H1 (cell line): ENCODE results near the gene ANKFN1. TPM values are rescaled to one million over a fixed set of nuclear protein-coding genes. Genes with fewer than 3 reads are reported as not detected.

Experiments used
- CTCF ChIA-PET: fragments of 300-600 bp; sonication (Branson Sonifier 250); formaldehyde crosslinking; loops from one replicate; lab custom pipeline; 2021; ENCODE audit not compliant: partially characterized antibody; lab: Charles Lee
- POLR2A ChIA-PET: fragments of 300-600 bp; sonication (Branson Sonifier 250); formaldehyde crosslinking; loops from one replicate; lab custom pipeline; 2021; ENCODE audit warnings: inconsistent platforms; ENCODE audit not compliant: partially characterized antibody; lab: Charles Lee
- DNase-seq, 2 experiments: peaks; one replicate each; pipeline versions ENCODE4 v3.0.0 to v3.0.0-alpha.2; 2010 to 2022; ENCODE audit warnings: low spot score in 2 of 2, low read depth in 1 of 2, mixed read lengths in 1 of 2
- FAIRE-seq: peaks from 2 replicates; lab custom pipeline; 2011; peaks lifted over from hg19 to GRCh38; lab: Jason Lieb, UNC
- H2AFZ ChIP-seq: 2 replicates; pipeline ENCODE4 v1.8.1; 2012; ENCODE audit warnings: low read length, inconsistent platforms
- H2AK5ac ChIP-seq: 2 replicates; pipeline ENCODE4 v1.6.1; 2013; ENCODE audit warnings: low read depth, low read length
- H2BK120ac ChIP-seq: replicated peaks from 2 replicates; pipeline ENCODE3; 2013; ENCODE audit warnings: low read depth, low read length, inconsistent platforms
- H2BK12ac ChIP-seq: 2 replicates; pipeline ENCODE4 v1.6.1; 2013; ENCODE audit warnings: low read depth, low read length
- H2BK15ac ChIP-seq: 2 replicates; pipeline ENCODE4 v1.6.1; 2013; ENCODE audit warnings: low read length
- H2BK20ac ChIP-seq: 2 replicates; pipeline ENCODE4 v1.6.1; 2013; ENCODE audit warnings: low read length
- H2BK5ac ChIP-seq: 2 replicates; pipeline ENCODE4 v1.6.1; 2013; ENCODE audit warnings: low read depth, low read length
- H3K14ac ChIP-seq: 2 replicates; pipeline ENCODE4 v1.6.1; 2013; ENCODE audit warnings: inconsistent platforms; ENCODE audit not compliant: insufficient read length
- H3K18ac ChIP-seq: 2 replicates; pipeline ENCODE4 v1.6.1; 2013; ENCODE audit warnings: low read length; ENCODE audit errors: extremely low read depth
- H3K23ac ChIP-seq: 2 replicates; pipeline ENCODE4 v1.6.1; 2013; ENCODE audit warnings: inconsistent platforms; ENCODE audit not compliant: insufficient read length
- H3K23me2 ChIP-seq: 2 replicates; pipeline ENCODE4 v1.6.1; 2013; ENCODE audit warnings: low read depth, low read length
- H3K27ac ChIP-seq: 2 replicates; pipeline ENCODE4 v1.6.1; 2011; ENCODE audit warnings: low read depth, low read length, inconsistent platforms
- H3K27me3 ChIP-seq, 4 experiments: replicated peaks in 1 of 4; 1 replicate in 1 of 4; 2 replicates in 3 of 4; pipeline versions ENCODE4 v1.6.1 to v1.8.1; 2011 to 2013; ENCODE audit warnings: low read length in 3 of 4, mild to moderate bottlenecking in 3 of 4, inconsistent platforms in 2 of 4, mixed read lengths in 2 of 4, moderate library complexity in 1 of 4; ENCODE audit not compliant: control insufficient read depth in 3 of 4, insufficient read depth in 3 of 4; ENCODE audit errors: extremely low read depth in 1 of 4
- H3K36me3 ChIP-seq, 4 experiments: 2 replicates each; pipeline versions ENCODE4 v1.6.1 to v1.8.1; 2011 to 2013; ENCODE audit warnings: mild to moderate bottlenecking in 4 of 4, low read length in 3 of 4, moderate library complexity in 2 of 4, control low read depth in 1 of 4, inconsistent platforms in 1 of 4; ENCODE audit not compliant: insufficient read depth in 4 of 4, control insufficient read depth in 2 of 4
- H3K4ac ChIP-seq: replicated peaks from 2 replicates; pipeline ENCODE3; 2013; ENCODE audit warnings: low read length, low read depth, mixed read lengths, inconsistent platforms; ENCODE audit not compliant: insufficient read length
- H3K4me1 ChIP-seq, 4 experiments: replicated peaks in 1 of 4; 1 replicate in 1 of 4; 2 replicates in 3 of 4; pipeline versions ENCODE4 v1.6.1 to v1.8.1; 2011 to 2013; ENCODE audit warnings: low read length in 3 of 4, inconsistent platforms in 2 of 4, mixed read lengths in 1 of 4; ENCODE audit not compliant: insufficient read depth in 4 of 4, control insufficient read depth in 3 of 4
- H3K4me2 ChIP-seq, 2 experiments: 2 replicates each; pipeline versions ENCODE4 v1.6.1 to v1.8.1; 2011 to 2013; ENCODE audit warnings: low read depth in 2 of 2, low read length in 2 of 2, control low read depth in 1 of 2, inconsistent platforms in 1 of 2, mild to moderate bottlenecking in 1 of 2; ENCODE audit not compliant: insufficient read depth in 1 of 2
- H3K4me3 ChIP-seq, 4 experiments: fragments of 200-600, 300-600 bp in 1 of 4; sonication (generic), shearing (Covaris generic), sonication (Bioruptor Twin) in 1 of 4; 2 replicates each; pipeline versions ENCODE4 v1.5.1 to v1.8.1; 2011 to 2016; ENCODE audit warnings: low read length in 4 of 4, low read depth in 3 of 4, control low read depth in 2 of 4, inconsistent platforms in 2 of 4, mild to moderate bottlenecking in 2 of 4, mixed read lengths in 1 of 4, moderate library complexity in 1 of 4; ENCODE audit not compliant: insufficient read depth in 2 of 4; ENCODE audit errors: extremely low read depth in 1 of 4
- H3K56ac ChIP-seq: replicated peaks from 2 replicates; pipeline ENCODE3; 2013; ENCODE audit warnings: low read depth, mild to moderate bottlenecking, mixed read lengths, low read length, inconsistent platforms; ENCODE audit not compliant: insufficient read length
- H3K79me1 ChIP-seq: 2 replicates; pipeline ENCODE4 v1.6.1; 2013; ENCODE audit warnings: low read depth, low read length, control low read depth
- H3K79me2 ChIP-seq, 2 experiments: 2 replicates each; pipeline versions ENCODE4 v1.6.1 to v1.8.1; 2012 to 2013; ENCODE audit warnings: low read length in 2 of 2, mild to moderate bottlenecking in 2 of 2, inconsistent platforms in 1 of 2; ENCODE audit not compliant: insufficient read depth in 2 of 2, control insufficient read depth in 1 of 2
- H3K9ac ChIP-seq, 4 experiments: replicated peaks in 1 of 4; 1 replicate in 1 of 4; 2 replicates in 3 of 4; pipeline versions ENCODE4 v1.6.1 to v1.8.1; 2011 to 2013; ENCODE audit warnings: low read depth in 3 of 4, low read length in 3 of 4, control low read depth in 2 of 4, mild to moderate bottlenecking in 2 of 4, moderate library complexity in 2 of 4, inconsistent platforms in 1 of 4; ENCODE audit errors: extremely low read depth in 1 of 4
- H3K9me3 ChIP-seq, 2 experiments: 2 replicates each; pipeline versions ENCODE4 v1.6.1 to v1.8.1; 2012 to 2013; ENCODE audit warnings: mild to moderate bottlenecking in 2 of 2, moderate library complexity in 2 of 2, control low read depth in 1 of 2, inconsistent platforms in 1 of 2, low read depth in 1 of 2, low read length in 1 of 2, mixed read lengths in 1 of 2; ENCODE audit not compliant: insufficient read depth in 2 of 2
- H4K20me1 ChIP-seq, 2 experiments: replicated peaks in 1 of 2; 2 replicates each; pipeline versions ENCODE3 to v1.8.1; 2011 to 2013; ENCODE audit warnings: inconsistent platforms in 2 of 2, low read length in 2 of 2, mild to moderate bottlenecking in 1 of 2; ENCODE audit not compliant: insufficient read depth in 2 of 2, control insufficient read depth in 1 of 2
- H4K5ac ChIP-seq: 2 replicates; pipeline ENCODE4 v1.6.1; 2013; ENCODE audit warnings: low read length, low read depth, mixed read lengths, inconsistent platforms; ENCODE audit not compliant: insufficient read length
- H4K8ac ChIP-seq: 2 replicates; pipeline ENCODE4 v1.8.0; 2013; ENCODE audit warnings: mild to moderate bottlenecking, moderate library complexity, low read length, inconsistent platforms; ENCODE audit not compliant: insufficient read depth; ENCODE audit errors: extremely low read depth
- H4K91ac ChIP-seq: replicated peaks from 2 replicates; pipeline ENCODE3; 2013; ENCODE audit warnings: low read length, mixed read lengths, inconsistent platforms; ENCODE audit not compliant: insufficient read length
- CHD1 ChIP-seq: IDR thresholded peaks from 2 replicates; pipeline ENCODE4 v1.6.1; 2012; ENCODE audit warnings: low read depth, low read length, improper control_type of control experiment
- CTBP2 ChIP-seq: IDR thresholded peaks from 2 replicates; pipeline ENCODE4 v1.7.0; 2011; ENCODE audit warnings: borderline replicate concordance, mild to moderate bottlenecking, moderate library complexity, mixed read lengths, low read length; ENCODE audit not compliant: insufficient read depth, insufficient read length
- FOSL1 ChIP-seq: IDR thresholded peaks from 2 replicates; pipeline ENCODE4 v1.6.1; 2011; ENCODE audit warnings: mild to moderate bottlenecking, low read depth, low read length, moderate library complexity; ENCODE audit not compliant: insufficient read depth
- KDM1A ChIP-seq: fragments of 200-600, 300-600 bp; sonication (generic); IDR thresholded peaks from 2 replicates; pipeline ENCODE4 v1.7.1; 2016; ENCODE audit warnings: mild to moderate bottlenecking, low read length, borderline replicate concordance
- RAD21 ChIP-seq, 2 experiments: IDR thresholded peaks in 1 of 2; conservative IDR thresholded peaks in 1 of 2; 2 replicates each; pipeline ENCODE4 v1.6.1; 2011; ENCODE audit warnings: low read depth in 2 of 2, low read length in 2 of 2, improper control_type of control experiment in 1 of 2, inconsistent platforms in 1 of 2, mild to moderate bottlenecking in 1 of 2, moderate library complexity in 1 of 2
- RNF2 ChIP-seq: fragments of 200-900, 300-1000 bp; sonication (generic); IDR thresholded peaks from 2 replicates; pipeline ENCODE4 v1.7.1; 2016; ENCODE audit warnings: borderline replicate concordance, low read depth, mild to moderate bottlenecking, antibody characterized with exemption, low read length; ENCODE audit not compliant: poor library complexity, severe bottlenecking; ENCODE audit errors: missing control alignments
- RXRA ChIP-seq: IDR thresholded peaks from 2 replicates; pipeline ENCODE4 v1.6.1; 2011; ENCODE audit warnings: low read depth, mild to moderate bottlenecking, low read length, moderate library complexity; ENCODE audit not compliant: insufficient read depth
- SIRT6 ChIP-seq: IDR thresholded peaks from one replicate; pipeline ENCODE4 v1.7.1; 2012; ENCODE audit warnings: low read length, inconsistent platforms
- SP4 ChIP-seq: IDR thresholded peaks from 2 replicates; pipeline ENCODE4 v1.6.1; 2012; ENCODE audit warnings: low read length, inconsistent platforms
- SUZ12 ChIP-seq: fragments of 200-600 bp; sonication (generic); IDR thresholded peaks from 2 replicates; pipeline ENCODE4 v1.6.1; 2012; ENCODE audit warnings: mild to moderate bottlenecking, inconsistent platforms, low read length, moderate library complexity, mixed read lengths
- TAF7 ChIP-seq: optimal IDR thresholded peaks from 2 replicates; pipeline ENCODE3; 2011; ENCODE audit warnings: low read depth, mild to moderate bottlenecking, inconsistent platforms, low read length, moderate library complexity, borderline replicate concordance
- TBP ChIP-seq: IDR thresholded peaks from 2 replicates; pipeline ENCODE4 v1.6.1; 2011; ENCODE audit warnings: low read depth, low read length, improper control_type of control experiment
- TCF12 ChIP-seq: IDR thresholded peaks from 2 replicates; pipeline ENCODE4 v1.6.1; 2011; ENCODE audit warnings: low read depth, mild to moderate bottlenecking, low read length
- WGBS, 2 experiments: shearing (Covaris generic) in 1 of 2; methylation state at CpG; one replicate each; pipeline versions ENCODE4 v1.1.6 to v1.1.7; 2013 to 2015; ENCODE audit warnings: low lambda C conversion rate in 2 of 2, mixed read lengths in 2 of 2, inconsistent platforms in 1 of 2, low coverage in 1 of 2, missing lambda C conversion rate in 1 of 2; ENCODE audit not compliant: insufficient replicate concordance in 2 of 2, insufficient coverage in 1 of 2, insufficient read length in 1 of 2; ENCODE audit errors: extremely low coverage in 1 of 2, missing lambda C conversion rate in 1 of 2; 5-methylcytosine and 5-hydroxymethylcytosine counted together
- polyA plus RNA-seq, 7 experiments: library from polyadenylated mRNA; depleted of rRNA in 3 of 7; stranded (reverse) in 5 of 7; unstranded in 2 of 7; fragments of >200 nt in 5 of 7; fragments of 200-250 nt in 2 of 7; gene quantifications; 1 replicate in 5 of 7; 2 replicates in 1 of 7; 4 replicates in 1 of 7; pipeline versions ENCODE4 v1.2.1 to v1.2.3, GENCODE V29; 2011 to 2013; ENCODE audit warnings: missing spikeins in 2 of 7, mixed read lengths in 2 of 7
- total RNA-seq: library from RNA; stranded (reverse); fragmentation: NEBNext Ultra II Directional; extraction: Animal tissue kit (Norgen Biotek cat#: 25700); gene quantifications from 2 replicates; pipeline ENCODE4 v1.2.1, GENCODE V29; 2021

The ANKFN1 gene
- total and polyA plus RNA-seq, 2 of the 8 experiments (the other 6 are each of a cell fraction or from before 2014, with no cell fraction given), result not detected

GRCh38 chr17:56447171-56447570 lies 293.9 kb downstream of the ANKFN1 start:
- H3K23ac ChIP-seq, result no peak overlapping the region
- CTCF ChIA-PET, result interaction anchor here (0.6 to 1.4 kb wide), 3 partner anchors 54 to 324 kb away, joined by 3 read pairs; no protein-coding TSS in a partner anchor
- H4K91ac ChIP-seq, result no peak overlapping the region
- 82% methylated on average over 1 of the region's 1 CpG; no CpG with 5 or more reads in 1 of the 2 experiments for whole genome bisulfite sequencing, 2 experiments
- no peak overlapping the region for H3K56ac ChIP-seq
- no peak overlapping the region for H3K4me2 ChIP-seq
- no peak overlapping the region for H3K4me3 ChIP-seq
- H3K4ac ChIP-seq, result no peak overlapping the region
- H2AFZ ChIP-seq, result no peak overlapping the region
- no peak overlapping the region for H2BK20ac ChIP-seq
- no peak overlapping the region for H2BK5ac ChIP-seq
- H3K9me3 ChIP-seq, result no peaks in the 10 kb centered on the region
- DNase-seq (no peak), FAIRE-seq (no peak)
- H4K5ac ChIP-seq, result no peak overlapping the region
- H2BK120ac ChIP-seq, result no peak overlapping the region
- H4K8ac ChIP-seq, result no peak overlapping the region
- H4K20me1 ChIP-seq, result no peaks in the 10 kb centered on the region
- no peaks in the 10 kb centered on the region for H3K27me3 ChIP-seq
- no peak overlapping the region for H2BK12ac ChIP-seq
- H3K27ac ChIP-seq, result no peak overlapping the region
- no peaks in the 10 kb centered on the region for H3K36me3 ChIP-seq
- H3K9ac ChIP-seq, result no peak overlapping the region
- no peak overlapping the region for H2AK5ac ChIP-seq
- no peak overlapping the region for H3K18ac ChIP-seq
- H3K23me2 ChIP-seq, result 0 out of 2 replicates have a peak, but pooled peaks cover 2% of the 10 kb centered on the region
- H3K4me1 ChIP-seq, result no peaks in the 10 kb centered on the region
- H2BK15ac ChIP-seq, result no peak overlapping the region
- POLR2A ChIA-PET, result no interaction called here
- no peaks in the 10 kb centered on the region for H3K79me1 ChIP-seq
- no peaks in the 10 kb centered on the region for H3K79me2 ChIP-seq
- no peak overlapping the region for H3K14ac ChIP-seq
- TF ChIP-seq CTBP2 (no peak), CHD1 (no peak), RNF2 (no peak), FOSL1 (no peak), TCF12 (no peak), RAD21 (IDR thresholded peaks at IDR 0.05 in 1 of 2, conservative IDR thresholded peaks at IDR 0.05 in 1 of 2; ENCODE audit: low read depth in 2 of 2, low read length in 2 of 2) (no peak), RXRA (no peak), TBP (no peak), SP4 (no peak), KDM1A (no peak), TAF7 (no peak), SUZ12 (no peak), SIRT6 (no peak)
